Measurements from ENCODE around the gene TSPAN14. TPM values are rescaled to one million over a fixed set of nuclear protein-coding genes. Genes with fewer than 3 reads are reported as not detected.
"Not testable (repeated sequence)": the region's sequence is repeated elsewhere in the genome, so short reads cannot be mapped to it uniquely, and the experiment has no call there.

TSPAN14 gene
- polyA plus RNA-seq, 2 donors: 50.6 to 63.2 TPM

GRCh38 chr10:80411267-80411668 lies 42.8 kb upstream of the TSPAN14 start:
- H3K27me3 ChIP-seq (ENCODE audit: control insufficient read depth in 1 of 2, insufficient read depth in 2 of 2, low read length in 2 of 2): no peaks in the 10 kb centered on the region
- H3K4me3 ChIP-seq (ENCODE audit: low read depth in 1 of 2, low read length in 2 of 2): no peak overlapping the region
- peak overlapping the region; percentile 54 to 82 for H3K27ac ChIP-seq (ENCODE audit: low read depth in 2 of 2, low read length in 1 of 2)
- H3K9me3 ChIP-seq (ENCODE audit: control insufficient read depth in 2 of 2, insufficient read depth in 1 of 2, low read depth in 1 of 2, low read length in 1 of 2): no peaks in the 10 kb centered on the region
- peaks cover 14 to 20% of the 10 kb centered on the region in 2 donors for H3K4me1 ChIP-seq (ENCODE audit: control insufficient read depth in 2 of 2, insufficient read depth in 2 of 2, low read length in 1 of 2)
- no peaks in the 10 kb centered on the region for H3K36me3 ChIP-seq (ENCODE audit: control insufficient read depth in 2 of 2, insufficient read depth in 2 of 2, low read length in 1 of 2)
- 41 to 47% methylated on average over 2 of the region's 2 CpGs for WGBS, 2 donors

- H3K27me3 ChIP-seq (ENCODE audit: control insufficient read depth in 1 of 2, insufficient read depth in 2 of 2, low read length in 2 of 2): no peaks in the 10 kb centered on the region
- no peak overlapping the region for H3K4me3 ChIP-seq (ENCODE audit: low read depth in 1 of 2, low read length in 2 of 2)
- peaks cover 14 to 20% of the 10 kb centered on the region in 2 donors for H3K4me1 ChIP-seq (ENCODE audit: control insufficient read depth in 2 of 2, insufficient read depth in 2 of 2, low read length in 1 of 2)
- 59 to 65% methylated on average over 1 of the region's 1 CpG for WGBS, 2 donors
- peak overlapping the region; percentile 60 to 82 for H3K27ac ChIP-seq (ENCODE audit: low read depth in 2 of 2, low read length in 1 of 2)
- no peaks in the 10 kb centered on the region for H3K36me3 ChIP-seq (ENCODE audit: control insufficient read depth in 2 of 2, insufficient read depth in 2 of 2, low read length in 1 of 2)
- no peaks in the 10 kb centered on the region for H3K9me3 ChIP-seq (ENCODE audit: control insufficient read depth in 2 of 2, insufficient read depth in 1 of 2, low read depth in 1 of 2, low read length in 1 of 2)
These were observed 42.4 kb upstream of the TSPAN14 start for GRCh38 chr10:80411681-80412220.

- Histone ChIP-seq H3K9me3 (ENCODE audit: control insufficient read depth in 2 of 2, insufficient read depth in 1 of 2, low read depth in 1 of 2, low read length in 1 of 2) (no peaks in the 10 kb centered on the region), H3K27me3 (ENCODE audit: control insufficient read depth in 1 of 2, insufficient read depth in 2 of 2, low read length in 2 of 2) (no peaks in the 10 kb centered on the region), H3K36me3 (ENCODE audit: control insufficient read depth in 2 of 2, insufficient read depth in 2 of 2, low read length in 1 of 2) (no peaks in the 10 kb centered on the region), H3K4me1 (ENCODE audit: control insufficient read depth in 2 of 2, insufficient read depth in 2 of 2, low read length in 1 of 2) (peaks cover 14 to 20% of the 10 kb centered on the region in 2 donors), H3K4me3 (ENCODE audit: low read depth in 1 of 2, low read length in 2 of 2) (no peak overlapping the region), H3K27ac (ENCODE audit: low read depth in 2 of 2, low read length in 1 of 2) (peak overlapping the region; percentile 53 to 60)
- WGBS, 2 donors: 58 to 62% methylated on average over 5 of the region's 5 CpGs
These were observed 41.6 kb upstream of the TSPAN14 start for GRCh38 chr10:80412486-80412885.

GRCh38 chr10:80413271-80413996 lies 40.7 kb upstream of the TSPAN14 start:
- Histone ChIP-seq H3K36me3 (ENCODE audit: control insufficient read depth in 2 of 2, insufficient read depth in 2 of 2, low read length in 1 of 2) (no peaks in the 10 kb centered on the region), H3K9me3 (ENCODE audit: control insufficient read depth in 2 of 2, insufficient read depth in 1 of 2, low read depth in 1 of 2, low read length in 1 of 2) (no peaks in the 10 kb centered on the region), H3K4me1 (ENCODE audit: control insufficient read depth in 2 of 2, insufficient read depth in 2 of 2, low read length in 1 of 2) (peaks cover 14 to 20% of the 10 kb centered on the region in 2 donors), H3K4me3 (ENCODE audit: low read depth in 1 of 2, low read length in 2 of 2) (peak overlapping the region; percentile 12 to 29), H3K27me3 (ENCODE audit: control insufficient read depth in 1 of 2, insufficient read depth in 2 of 2, low read length in 2 of 2) (no peaks in the 10 kb centered on the region), H3K27ac (ENCODE audit: low read depth in 2 of 2, low read length in 1 of 2) (peak overlapping the region; percentile 78 to 89)
- WGBS, 2 donors: 39 to 56% methylated on average over 12 of the region's 12 CpGs

DNA sequence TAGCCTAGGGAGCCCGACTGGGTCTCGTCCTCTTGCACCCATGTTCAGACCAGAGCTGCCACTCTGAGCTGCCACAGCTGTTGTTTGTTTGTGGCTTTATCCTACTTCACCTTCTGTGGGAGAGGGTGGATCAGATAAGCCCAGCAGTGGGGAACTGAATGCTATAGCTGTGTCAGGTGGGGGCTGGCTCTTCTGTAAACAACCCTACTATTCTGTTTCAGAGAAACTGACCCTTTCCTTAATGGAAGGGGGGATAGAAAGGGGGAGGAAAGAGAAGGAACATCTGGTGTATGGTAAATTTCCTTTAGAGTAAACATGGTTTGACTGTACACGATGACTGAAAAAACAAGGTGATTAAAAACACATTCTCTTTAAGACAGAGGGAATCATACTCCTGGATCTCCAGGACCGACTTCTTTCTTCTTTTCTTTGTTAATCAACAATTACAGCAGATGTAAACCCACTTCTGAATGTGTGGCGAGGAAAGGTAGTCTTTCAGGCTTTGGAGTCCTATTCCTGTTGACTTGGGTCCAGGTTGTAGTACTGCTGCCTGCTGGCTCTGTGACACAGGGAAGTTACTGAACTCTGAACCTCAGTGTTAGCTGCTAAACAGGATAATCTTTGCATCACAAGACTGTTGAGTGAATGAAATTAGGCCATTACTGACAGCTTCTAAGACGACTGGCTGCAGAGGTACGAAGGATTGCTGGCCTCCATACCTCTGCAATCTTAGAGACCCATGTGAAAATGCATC lies 39.8 kb upstream of the TSPAN14 start:
- 34 to 40% methylated on average over 7 of the region's 7 CpGs for WGBS, 2 donors
- H3K9me3 ChIP-seq (ENCODE audit: control insufficient read depth in 2 of 2, insufficient read depth in 1 of 2, low read depth in 1 of 2, low read length in 1 of 2): no peaks in the 10 kb centered on the region
- H3K27me3 ChIP-seq (ENCODE audit: control insufficient read depth in 1 of 2, insufficient read depth in 2 of 2, low read length in 2 of 2): no peaks in the 10 kb centered on the region
- peak overlapping the region; percentile 12 to 29 for H3K4me3 ChIP-seq (ENCODE audit: low read depth in 1 of 2, low read length in 2 of 2)
- peaks cover 14 to 20% of the 10 kb centered on the region in 2 donors for H3K4me1 ChIP-seq (ENCODE audit: control insufficient read depth in 2 of 2, insufficient read depth in 2 of 2, low read length in 1 of 2)
- H3K36me3 ChIP-seq (ENCODE audit: control insufficient read depth in 2 of 2, insufficient read depth in 2 of 2, low read length in 1 of 2): no peaks in the 10 kb centered on the region
- peak overlapping the region; percentile 78 to 89 for H3K27ac ChIP-seq (ENCODE audit: low read depth in 2 of 2, low read length in 1 of 2)

- Histone ChIP-seq H3K4me3 (ENCODE audit: low read depth in 1 of 2, low read length in 2 of 2) (peak overlapping the region in 1 of 2 donors; percentile 29), H3K9me3 (ENCODE audit: control insufficient read depth in 2 of 2, insufficient read depth in 1 of 2, low read depth in 1 of 2, low read length in 1 of 2) (no peaks in the 10 kb centered on the region), H3K27me3 (ENCODE audit: control insufficient read depth in 1 of 2, insufficient read depth in 2 of 2, low read length in 2 of 2) (no peaks in the 10 kb centered on the region), H3K4me1 (ENCODE audit: control insufficient read depth in 2 of 2, insufficient read depth in 2 of 2, low read length in 1 of 2) (peaks cover 13 to 14% of the 10 kb centered on the region in 2 donors), H3K36me3 (ENCODE audit: control insufficient read depth in 2 of 2, insufficient read depth in 2 of 2, low read length in 1 of 2) (no peaks in the 10 kb centered on the region), H3K27ac (ENCODE audit: low read depth in 2 of 2, low read length in 1 of 2) (peak overlapping the region in 1 of 2 donors; percentile 65)
- 51 to 53% methylated on average over 3 of the region's 3 CpGs for WGBS, 2 donors
These were observed 38.2 kb upstream of the TSPAN14 start for GRCh38 chr10:80415734-80416478.

DNA sequence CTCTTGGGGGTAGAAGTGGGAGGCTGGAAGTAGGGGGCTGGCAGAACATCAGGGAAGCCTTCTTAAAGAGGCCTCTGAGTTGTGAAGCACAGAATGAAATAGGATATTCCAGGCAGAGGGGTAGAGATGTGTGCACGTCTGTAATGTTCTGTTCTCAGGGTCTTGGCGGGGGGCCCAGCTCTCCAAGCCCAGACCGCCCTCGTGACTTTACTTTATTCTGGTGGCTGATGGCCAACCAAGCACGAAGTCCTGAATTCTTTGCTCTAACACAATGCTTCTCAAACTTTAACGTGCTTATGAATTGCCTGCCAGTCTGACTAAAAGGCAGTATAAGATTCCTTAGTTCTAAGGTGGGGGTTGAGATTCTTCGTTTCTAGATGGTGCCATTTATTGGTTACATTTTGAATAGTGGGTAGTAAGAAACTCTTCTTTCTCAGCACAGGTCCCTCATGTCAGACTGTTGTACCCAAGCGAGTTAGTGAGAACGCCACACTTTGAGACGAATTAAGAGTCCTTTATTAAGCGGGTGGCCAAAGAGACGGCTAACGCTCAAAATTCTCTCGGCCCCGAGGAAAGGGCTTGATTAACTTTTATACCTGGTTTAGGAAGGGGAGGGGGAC lies 37.5 kb upstream of the TSPAN14 start:
- peaks cover 0 to 3% of the 10 kb centered on the region in 2 donors for H3K36me3 ChIP-seq (ENCODE audit: control insufficient read depth in 2 of 2, insufficient read depth in 2 of 2, low read length in 1 of 2)
- H3K27me3 ChIP-seq (ENCODE audit: control insufficient read depth in 1 of 2, insufficient read depth in 2 of 2, low read length in 2 of 2): no peaks in the 10 kb centered on the region
- H3K27ac ChIP-seq (ENCODE audit: low read depth in 2 of 2, low read length in 1 of 2): peak overlapping the region in 1 of 2 donors; percentile 65
- no peak overlapping the region for H3K4me3 ChIP-seq (ENCODE audit: low read depth in 1 of 2, low read length in 2 of 2)
- H3K4me1 ChIP-seq (ENCODE audit: control insufficient read depth in 2 of 2, insufficient read depth in 2 of 2, low read length in 1 of 2): peaks cover 7 to 11% of the 10 kb centered on the region in 2 donors
- no peaks in the 10 kb centered on the region for H3K9me3 ChIP-seq (ENCODE audit: control insufficient read depth in 2 of 2, insufficient read depth in 1 of 2, low read depth in 1 of 2, low read length in 1 of 2)
- WGBS, 2 donors: 48 to 54% methylated on average over 15 of the region's 15 CpGs

DNA sequence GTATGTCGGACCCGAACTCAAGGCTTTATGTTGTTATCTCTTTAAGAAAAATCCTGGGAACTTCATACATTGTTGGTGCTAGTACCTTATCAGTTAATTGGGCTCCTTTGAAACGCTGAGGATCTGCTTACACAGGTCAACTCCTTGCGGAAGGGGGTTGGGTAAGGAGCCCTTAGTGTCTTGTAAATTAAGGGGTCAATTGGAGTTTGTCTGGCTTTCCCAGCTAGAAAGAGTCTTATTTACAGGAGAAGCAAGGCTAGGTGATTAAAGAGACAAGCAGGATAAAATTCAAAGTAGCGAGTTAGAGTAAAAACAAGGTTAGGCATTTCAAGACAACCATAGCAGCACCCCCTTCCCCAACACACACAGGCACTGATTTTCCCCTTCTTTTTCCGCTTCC lies 36.9 kb upstream of the TSPAN14 start:
- not testable (repeated sequence) for H3K36me3 ChIP-seq (ENCODE audit: control insufficient read depth in 2 of 2, insufficient read depth in 2 of 2, low read length in 1 of 2); H3K27me3 ChIP-seq (ENCODE audit: control insufficient read depth in 1 of 2, insufficient read depth in 2 of 2, low read length in 2 of 2); H3K4me3 ChIP-seq (ENCODE audit: low read depth in 1 of 2, low read length in 2 of 2); H3K9me3 ChIP-seq (ENCODE audit: control insufficient read depth in 2 of 2, insufficient read depth in 1 of 2, low read depth in 1 of 2, low read length in 1 of 2); H3K27ac ChIP-seq (ENCODE audit: low read depth in 2 of 2, low read length in 1 of 2)
- H3K4me1 ChIP-seq (ENCODE audit: control insufficient read depth in 2 of 2, insufficient read depth in 2 of 2, low read length in 1 of 2): peaks cover 7 to 11% of the 10 kb centered on the region in 2 donors
- WGBS, 2 donors: 76 to 83% methylated on average over 6 of the region's 6 CpGs

Data from esophagus (tissue), 2 donors.